GM18867 (cell line): ENCODE results near the gene METTL14.
"Not testable (repeated sequence)": the region's sequence is repeated elsewhere in the genome, so short reads cannot be mapped to it uniquely, and the experiment has no call there.

ENCODE experiments used
- ATAC-seq: cut with Tn5 transposase; IDR thresholded peaks from one replicate; pipeline ENCODE4 v1.9.1; 2021; ENCODE audit warnings: mild to moderate bottlenecking, moderate library complexity; ENCODE audit not compliant: unreplicated experiment

Gene METTL14

GRCh38 chr4:118684873-118685811 lies at the start of gene METTL14:
Gene METTL14, plus strand, starts transcription at chr4:118685392. Its CDS starts 143 bp downstream, at chr4:118685535.
- peak; percentile 99 for ATAC-seq

- ATAC-seq: not testable (repeated sequence)
Measured at GRCh38 chr4:118636126-118636525, 49.1 kb upstream of the METTL14 start.

GRCh38 chr4:118664665-118665064 lies 20.5 kb upstream of the METTL14 start:
- not testable (repeated sequence) for ATAC-seq

- not testable (repeated sequence) for ATAC-seq
Measured at GRCh38 chr4:118669220-118669619, 16.0 kb upstream of the METTL14 start.

GRCh38 chr4:118670968-118671367 lies 14.2 kb upstream of the METTL14 start:
- ATAC-seq: not testable (repeated sequence)

GRCh38 chr4:118676128-118676527 lies 9.1 kb upstream of the METTL14 start:
- no peak for ATAC-seq

GRCh38 chr4:118680808-118681207 lies 4.4 kb upstream of the METTL14 start:
- no peak for ATAC-seq

GRCh38 chr4:118682928-118683327 lies 2.3 kb upstream of the METTL14 start:
- ATAC-seq: no peak

GRCh38 chr4:118683513-118683912 lies 1.7 kb upstream of the METTL14 start:
- no peak for ATAC-seq

- ATAC-seq: no peak
Measured at GRCh38 chr4:118703118-118703517, 17.9 kb downstream of the METTL14 start.

GRCh38 chr4:118711052-118711451 lies 25.9 kb downstream of the METTL14 start:
- no peak for ATAC-seq

GRCh38 chr4:118712872-118713271 lies 27.7 kb downstream of the METTL14 start:
- no peak for ATAC-seq

- no peak for ATAC-seq
Measured at GRCh38 chr4:118714682-118715081, 29.5 kb downstream of the METTL14 start.

- ATAC-seq: no peak
Measured at GRCh38 chr4:118716304-118716703, 31.1 kb downstream of the METTL14 start.

- no peak for ATAC-seq
Measured at GRCh38 chr4:118718511-118719170, 33.4 kb downstream of the METTL14 start.

- no peak for ATAC-seq
Measured at GRCh38 chr4:118721752-118722151, 36.6 kb downstream of the METTL14 start.

- ATAC-seq: no peak
Measured at GRCh38 chr4:118723369-118723768, 38.2 kb downstream of the METTL14 start.

- no peak for ATAC-seq
Measured at GRCh38 chr4:118727360-118727759, 42.2 kb downstream of the METTL14 start.

- no peak for ATAC-seq
Measured at GRCh38 chr4:118729287-118730286, 44.4 kb downstream of the METTL14 start.

GRCh38 chr4:118730683-118731082 lies 45.5 kb downstream of the METTL14 start:
- ATAC-seq: no peak
